Peyer's patch (tissue), 4 donors: ENCODE results near the gene LMF1.

Experiments
- CTCF ChIP-seq, 6 experiments: fragments of 450-650 bp in 4 of 6; fragments of 200-600 bp in 2 of 6; sonication (generic) in 1 of 6; IDR thresholded peaks; one replicate each; pipeline ENCODE4 v1.5.1; 2017 to 2019; ENCODE audit warnings: antibody characterized with exemption in 6 of 6, mild to moderate bottlenecking in 3 of 6, moderate library complexity in 1 of 6
- POLR2A ChIP-seq, 2 donors: fragments of 450-650 bp; IDR thresholded peaks; one replicate each; pipeline ENCODE4 v1.5.1; 2017; ENCODE audit warnings: antibody characterized with exemption in 2 of 2, mild to moderate bottlenecking in 2 of 2, moderate library complexity in 2 of 2

DNA sequence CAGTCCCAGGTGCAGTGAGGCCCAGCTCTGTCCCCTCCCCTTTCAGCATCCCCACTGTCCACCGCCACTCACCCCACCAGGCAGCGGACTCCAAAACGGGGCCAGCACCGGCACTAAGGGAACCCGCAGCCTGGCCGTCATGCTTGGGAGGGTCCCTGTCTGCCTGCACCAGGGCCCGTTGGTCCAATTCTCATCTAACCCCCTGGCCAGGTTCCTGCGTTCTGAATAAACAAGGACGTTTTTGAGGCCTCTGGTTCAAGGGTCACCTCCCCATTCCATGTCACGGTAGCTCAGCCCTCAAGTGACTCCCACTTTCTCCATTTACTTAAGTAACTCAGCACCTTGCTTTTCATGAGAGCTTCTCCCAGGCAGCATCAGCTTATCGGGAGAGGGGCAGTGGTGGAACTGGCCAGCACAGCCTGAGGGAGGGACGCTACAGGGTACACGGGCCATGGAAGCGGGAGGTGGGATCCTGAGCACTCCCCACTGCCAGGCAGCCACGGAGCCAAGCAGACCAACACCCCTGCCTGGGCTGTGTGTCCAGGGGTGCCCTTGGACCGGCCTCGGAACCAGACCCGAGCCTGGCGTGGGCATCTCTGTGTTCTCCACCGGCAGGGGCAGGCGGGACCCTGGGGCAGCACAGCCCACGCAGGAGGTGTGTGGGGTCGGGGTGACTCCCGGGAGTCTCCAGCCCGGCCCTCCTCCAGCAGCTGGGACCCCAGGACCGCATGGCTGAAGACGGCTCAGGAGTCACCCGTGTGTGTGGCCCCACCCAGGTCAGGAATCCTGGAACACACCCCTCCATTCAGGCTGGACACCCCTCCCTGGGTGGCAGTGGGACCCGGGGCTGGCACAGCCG is 95.4 kb downstream of the LMF1 start:
- no peak for TF ChIP-seq POLR2A (IDR thresholded peaks at IDR 0.05)
- no peak for TF ChIP-seq CTCF (IDR thresholded peaks at IDR 0.05)
